PFSK-1 (cell line): ENCODE data around the gene CGREF1.

Experiments used
- SIN3A ChIP-seq: IDR thresholded peaks from 2 replicates; pipeline ENCODE4 v1.6.1; 2012; ENCODE audit warnings: mild to moderate bottlenecking, low read length, moderate library complexity, borderline replicate concordance; ENCODE audit not compliant: insufficient read depth
- TAF1 ChIP-seq: IDR thresholded peaks from 2 replicates; pipeline ENCODE4 v1.6.1; 2012; ENCODE audit warnings: low read length, control low read depth, borderline replicate concordance; ENCODE audit not compliant: insufficient read depth

GRCh38 chr2:27133905-27134780 lies 15.2 kb upstream of the CGREF1 start, which contains the start of gene PREB:
- TF ChIP-seq SIN3A (no peak), TAF1 (peak; percentile 72; the same call in 1 of the 2 replicates)
